Measurements from ENCODE around the gene NFE2L2. TPM values are rescaled to one million over a fixed set of nuclear protein-coding genes. Genes with fewer than 3 reads are reported as not detected.
"Not testable (repeated sequence)": the region's sequence is repeated elsewhere in the genome, so short reads cannot be mapped to it uniquely, and the experiment has no call there.

NFE2L2 gene
- total and polyA plus RNA-seq, 2 experiments from 2014 or later, result 88.3 to 90.2 TPM

DNA sequence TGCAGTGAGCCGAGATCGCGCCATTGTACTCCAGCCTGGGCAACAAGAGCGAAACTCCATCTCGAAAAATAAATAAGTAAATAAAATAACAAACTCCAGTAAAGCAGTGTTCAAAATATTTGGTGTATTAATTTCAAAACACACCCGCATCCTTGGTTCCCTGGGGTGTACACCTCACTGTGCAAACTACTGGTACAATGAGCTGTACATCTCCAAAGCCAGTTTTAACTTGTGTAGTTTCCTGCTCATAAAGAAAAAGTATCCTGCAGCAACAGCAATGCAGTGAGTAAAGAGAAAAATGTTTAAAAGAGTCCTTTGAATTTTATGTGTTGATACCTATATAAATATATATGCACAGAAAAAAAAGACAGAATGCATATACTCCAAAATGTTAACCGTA is 4.4 kb upstream of the NFE2L2 start:
- no peak for DNase-seq (ENCODE audit: low spot score)
- TF ChIP-seq, protein P1, sequence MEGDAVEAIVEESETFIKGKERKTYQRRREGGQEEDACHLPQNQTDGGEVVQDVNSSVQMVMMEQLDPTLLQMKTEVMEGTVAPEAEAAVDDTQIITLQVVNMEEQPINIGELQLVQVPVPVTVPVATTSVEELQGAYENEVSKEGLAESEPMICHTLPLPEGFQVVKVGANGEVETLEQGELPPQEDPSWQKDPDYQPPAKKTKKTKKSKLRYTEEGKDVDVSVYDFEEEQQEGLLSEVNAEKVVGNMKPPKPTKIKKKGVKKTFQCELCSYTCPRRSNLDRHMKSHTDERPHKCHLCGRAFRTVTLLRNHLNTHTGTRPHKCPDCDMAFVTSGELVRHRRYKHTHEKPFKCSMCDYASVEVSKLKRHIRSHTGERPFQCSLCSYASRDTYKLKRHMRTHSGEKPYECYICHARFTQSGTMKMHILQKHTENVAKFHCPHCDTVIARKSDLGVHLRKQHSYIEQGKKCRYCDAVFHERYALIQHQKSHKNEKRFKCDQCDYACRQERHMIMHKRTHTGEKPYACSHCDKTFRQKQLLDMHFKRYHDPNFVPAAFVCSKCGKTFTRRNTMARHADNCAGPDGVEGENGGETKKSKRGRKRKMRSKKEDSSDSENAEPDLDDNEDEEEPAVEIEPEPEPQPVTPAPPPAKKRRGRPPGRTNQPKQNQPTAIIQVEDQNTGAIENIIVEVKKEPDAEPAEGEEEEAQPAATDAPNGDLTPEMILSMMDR (IDR thresholded peaks at IDR 0.05; ENCODE audit: poor library complexity), result no peak
- TF ChIP-seq EZH2phosphoT487 (IDR thresholded peaks at IDR 0.05; ENCODE audit: low read depth, severe bottlenecking, unreplicated experiment), result no peak
- no peak for TF ChIP-seq EZH2 (IDR thresholded peaks at IDR 0.05; ENCODE audit: borderline replicate concordance)
- Histone ChIP-seq H3K36me3 (replicated peaks; ENCODE audit: insufficient read depth, low read depth) (no peaks in the 10 kb centered on the region), H3K27me3 (no peaks in the 10 kb centered on the region), H3K4me3 (no peak overlapping the region), H3K4me1 (ENCODE audit: insufficient read depth) (peaks cover 31% of the 10 kb centered on the region), H3K9me3 (ENCODE audit: low read depth) (no peaks in the 10 kb centered on the region), H4K20me1 (ENCODE audit: insufficient read depth, poor library complexity, severe bottlenecking) (no peaks in the 10 kb centered on the region), H3K4me2 (no peak overlapping the region), H3K9me2 (replicated peaks; ENCODE audit: insufficient read depth) (no peaks in the 10 kb centered on the region), H2AFZ (no peak overlapping the region), H3K27ac (no peak overlapping the region), H3K79me2 (peaks cover 4% of the 10 kb centered on the region)
- whole genome bisulfite sequencing (ENCODE audit: low lambda C conversion rate, missing lambda C conversion rate), result 92% methylated on average over 7 of the region's 7 CpGs

DNA sequence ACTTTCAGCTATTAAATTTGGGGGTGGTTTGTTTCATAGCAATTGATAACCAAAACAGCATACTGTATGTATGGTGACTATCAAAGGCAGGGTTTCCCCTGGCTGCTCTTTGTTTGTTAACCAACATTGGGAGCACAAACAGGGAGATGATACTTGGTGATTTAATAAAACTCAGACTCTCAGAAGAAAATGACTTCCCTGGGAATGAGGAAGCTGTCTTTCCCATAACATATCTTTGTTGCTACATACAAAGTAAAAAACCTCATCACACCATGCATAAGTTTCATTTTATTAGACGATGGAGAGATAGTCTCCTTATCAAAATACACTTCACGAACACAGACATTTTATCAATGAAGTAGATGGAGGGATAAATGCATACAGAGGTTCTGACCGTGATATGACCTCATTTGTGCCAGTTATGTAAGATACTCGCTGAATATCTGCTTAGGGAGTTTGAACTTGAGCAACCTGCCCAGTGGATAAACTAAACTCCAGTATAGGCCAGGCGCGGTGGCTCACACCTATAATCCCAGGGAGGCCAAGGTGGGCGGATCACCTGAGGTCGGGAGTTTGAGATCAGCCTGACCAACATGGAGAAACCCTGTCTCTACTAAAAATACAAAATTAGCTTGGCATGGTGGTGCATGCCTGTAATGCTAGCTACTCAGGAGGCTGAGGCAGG is 3.8 kb upstream of the NFE2L2 start:
- no peaks in the 10 kb centered on the region for H3K9me3 ChIP-seq (ENCODE audit: low read depth)
- no peak overlapping the region for H3K4me2 ChIP-seq
- peaks cover 8% of the 10 kb centered on the region for H3K79me2 ChIP-seq
- 79% methylated on average over 8 of the region's 8 CpGs for WGBS (ENCODE audit: low lambda C conversion rate, missing lambda C conversion rate)
- H2AFZ ChIP-seq, result no peak overlapping the region
- H3K4me3 ChIP-seq, result no peak overlapping the region
- H3K36me3 ChIP-seq (replicated peaks; ENCODE audit: insufficient read depth, low read depth), result no peaks in the 10 kb centered on the region
- H3K27ac ChIP-seq, result no peak overlapping the region
- H3K9me2 ChIP-seq (replicated peaks; ENCODE audit: insufficient read depth), result no peaks in the 10 kb centered on the region
- H3K4me1 ChIP-seq (ENCODE audit: insufficient read depth), result peaks cover 25% of the 10 kb centered on the region
- TF ChIP-seq, protein P1 (IDR thresholded peaks at IDR 0.05; ENCODE audit: poor library complexity), result no peak
- TF ChIP-seq EZH2phosphoT487 (IDR thresholded peaks at IDR 0.05; ENCODE audit: low read depth, severe bottlenecking, unreplicated experiment), result no peak
- TF ChIP-seq EZH2 (IDR thresholded peaks at IDR 0.05; ENCODE audit: borderline replicate concordance), result no peak
- no peaks in the 10 kb centered on the region for H4K20me1 ChIP-seq (ENCODE audit: insufficient read depth, poor library complexity, severe bottlenecking)
- H3K27me3 ChIP-seq, result no peaks in the 10 kb centered on the region
- DNase-seq (ENCODE audit: low spot score), result no peak

DNA sequence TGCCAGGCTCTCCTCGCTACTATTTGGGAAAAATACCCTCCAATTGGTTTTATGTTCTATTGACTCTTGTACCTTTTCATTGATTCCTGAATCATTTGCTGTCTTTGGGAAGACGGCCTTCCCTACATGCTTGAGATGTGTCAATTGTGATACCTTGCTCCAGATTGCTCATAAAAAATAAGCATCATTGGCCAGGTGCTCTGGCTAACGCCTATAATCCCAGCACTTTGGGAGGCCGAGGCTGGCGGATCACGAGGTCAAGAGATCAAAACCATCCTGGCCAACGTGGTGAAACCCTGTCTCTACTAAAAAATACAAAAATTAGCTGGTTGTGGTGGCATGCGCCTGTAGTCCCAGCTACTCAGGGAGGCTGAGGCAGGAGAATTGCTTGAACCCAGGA is 2.4 kb upstream of the NFE2L2 start:
- not testable (repeated sequence) for H3K36me3 ChIP-seq (replicated peaks; ENCODE audit: insufficient read depth, low read depth); H3K9me2 ChIP-seq (replicated peaks; ENCODE audit: insufficient read depth); DNase-seq (ENCODE audit: low spot score); H3K4me3 ChIP-seq; H3K27me3 ChIP-seq; H3K9me3 ChIP-seq (ENCODE audit: low read depth); H2AFZ ChIP-seq; H4K20me1 ChIP-seq (ENCODE audit: insufficient read depth, poor library complexity, severe bottlenecking)
- H3K27ac ChIP-seq, result peak overlapping the region; percentile 100
- peaks cover 17% of the 10 kb centered on the region for H3K4me1 ChIP-seq (ENCODE audit: insufficient read depth)
- H3K4me2 ChIP-seq, result peak overlapping the region; percentile 80
- 82% methylated on average over 8 of the region's 8 CpGs for WGBS (ENCODE audit: low lambda C conversion rate, missing lambda C conversion rate)
- peaks cover 21% of the 10 kb centered on the region for H3K79me2 ChIP-seq

DNA sequence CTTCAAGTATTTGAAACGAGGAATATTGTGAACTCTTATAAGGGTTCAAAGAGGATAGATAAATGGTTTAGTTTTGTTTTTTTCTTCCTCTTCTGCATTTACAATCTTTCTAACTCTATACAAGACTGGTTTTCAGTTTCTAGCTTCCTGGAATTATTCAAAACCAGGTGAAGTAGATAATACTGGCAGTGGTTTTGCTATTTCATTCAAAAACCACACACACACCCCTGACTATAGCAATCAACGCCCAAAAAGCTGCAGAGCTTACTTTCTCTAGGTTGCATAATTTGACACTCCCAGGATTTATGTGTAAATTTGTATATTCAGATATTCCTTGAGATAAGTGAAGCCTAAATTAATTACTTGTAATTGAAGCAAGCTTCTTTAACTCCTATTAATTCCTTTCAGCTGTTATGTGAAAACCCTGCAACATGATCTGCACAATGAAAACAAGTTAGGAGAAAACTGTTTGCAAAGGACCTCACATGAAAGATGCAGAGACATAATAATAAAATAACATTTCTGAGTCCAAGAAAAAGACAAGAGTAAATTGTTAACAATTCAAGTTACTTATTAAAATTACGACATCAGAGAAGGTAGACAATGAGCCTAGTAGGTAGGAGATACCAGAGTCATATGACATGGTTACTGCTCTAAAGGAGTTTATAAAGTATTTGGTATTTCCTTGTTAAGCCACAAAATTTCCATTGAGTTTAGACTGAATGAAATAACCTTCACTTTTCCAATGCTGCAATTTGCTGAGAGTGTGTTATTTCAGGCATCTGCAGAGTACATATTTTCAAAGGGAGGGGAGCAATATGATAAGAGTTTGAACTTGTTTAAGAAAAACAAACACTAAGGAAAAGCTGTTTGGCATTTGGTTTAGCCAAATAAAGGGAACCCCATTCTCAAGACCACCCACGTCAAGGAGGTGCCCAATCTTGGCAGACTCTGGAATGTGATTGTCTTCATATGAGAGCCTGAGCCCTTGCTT is 1.6 kb upstream of the NFE2L2 start:
- H3K9me2 ChIP-seq (replicated peaks; ENCODE audit: insufficient read depth), result no peaks in the 10 kb centered on the region
- peaks cover 29% of the 10 kb centered on the region for H3K79me2 ChIP-seq
- DNase-seq (ENCODE audit: low spot score), result peak; percentile 48
- no peaks in the 10 kb centered on the region for H3K9me3 ChIP-seq (ENCODE audit: low read depth)
- peak overlapping the region; percentile 87 for H3K4me3 ChIP-seq
- no peaks in the 10 kb centered on the region for H3K27me3 ChIP-seq
- H3K4me1 ChIP-seq (ENCODE audit: insufficient read depth), result peaks cover 21% of the 10 kb centered on the region
- H3K27ac ChIP-seq, result peak overlapping the region; percentile 100
- WGBS (ENCODE audit: low lambda C conversion rate, missing lambda C conversion rate), result 22% methylated on average over 4 of the region's 4 CpGs
- peak overlapping the region; percentile 80 for H3K4me2 ChIP-seq
- no peak overlapping the region for H2AFZ ChIP-seq
- TF ChIP-seq, protein P1 (IDR thresholded peaks at IDR 0.05; ENCODE audit: poor library complexity), result no peak
- no peak for TF ChIP-seq EZH2phosphoT487 (IDR thresholded peaks at IDR 0.05; ENCODE audit: low read depth, severe bottlenecking, unreplicated experiment)
- peaks cover 12% of the 10 kb centered on the region for H4K20me1 ChIP-seq (ENCODE audit: insufficient read depth, poor library complexity, severe bottlenecking)
- no peaks in the 10 kb centered on the region for H3K36me3 ChIP-seq (replicated peaks; ENCODE audit: insufficient read depth, low read depth)

Data from hepatocyte (in vitro differentiated cells).